GM12864 (cell line): ENCODE results near the gene DENND2D.

ENCODE experiments used
- DNase-seq: peaks from one replicate; pipeline ENCODE4 v3.0.0-alpha.2; 2011; ENCODE audit warnings: low read depth
- H3K4me3 ChIP-seq: 2 replicates; pipeline ENCODE4 v1.5.1; 2011; ENCODE audit warnings: mild to moderate bottlenecking, low read depth, low read length, control low read depth
- CTCF ChIP-seq: IDR thresholded peaks from 2 replicates; pipeline ENCODE4 v1.5.1; 2011; ENCODE audit warnings: low read depth, mild to moderate bottlenecking, moderate library complexity, low read length, control low read depth, inconsistent platforms; ENCODE audit errors: missing control alignments

Gene DENND2D

GRCh38 chr1:111214884-111215283 lies 14.4 kb upstream of the DENND2D start:
- H3K4me3 ChIP-seq = peak overlapping the region; percentile 17; the same call in 1 of the 2 replicates
- no peak for TF ChIP-seq CTCF
- peak; percentile 79 for DNase-seq

GRCh38 chr1:111214074-111214801 lies 13.8 kb upstream of the DENND2D start:
- TF ChIP-seq CTCF = no peak
- DNase-seq = peak; percentile 78
- H3K4me3 ChIP-seq = no peak overlapping the region; the same call in 1 of the 2 replicates

GRCh38 chr1:111213412-111213811 lies 13.0 kb upstream of the DENND2D start:
- H3K4me3 ChIP-seq = no peak overlapping the region

GRCh38 chr1:111212634-111213335 lies 12.3 kb upstream of the DENND2D start:
- no peak for TF ChIP-seq CTCF
- no peak for DNase-seq
- H3K4me3 ChIP-seq = no peak overlapping the region

More at GRCh38 chr1:111213412-111213811, 13.0 kb upstream of the DENND2D start:
- TF ChIP-seq CTCF = no peak
- no peak for DNase-seq

GRCh38 chr1:111211921-111212320 lies 11.5 kb upstream of the DENND2D start:
- TF ChIP-seq CTCF = no peak
- no peak overlapping the region for H3K4me3 ChIP-seq

GRCh38 chr1:111209622-111210021 lies 9.2 kb upstream of the DENND2D start:
- TF ChIP-seq CTCF = no peak
- no peak overlapping the region for H3K4me3 ChIP-seq
- DNase-seq = no peak

More at GRCh38 chr1:111211921-111212320, 11.5 kb upstream of the DENND2D start:
- DNase-seq = no peak

- no peak for TF ChIP-seq CTCF
- H3K4me3 ChIP-seq = no peak overlapping the region
- DNase-seq = no peak
Observed at GRCh38 chr1:111208921-111209320, 8.5 kb upstream of the DENND2D start.
